GM21447 (cell line): ENCODE data around the gene NRN1.
"Not testable (repeated sequence)": the region's sequence is repeated elsewhere in the genome, so short reads cannot be mapped to it uniquely, and the experiment has no call there.

ENCODE experiments used
- ATAC-seq: cut with Tn5 transposase; IDR thresholded peaks from one replicate; pipeline ENCODE4 v1.9.1; 2021; ENCODE audit not compliant: unreplicated experiment

The NRN1 gene, protein sequence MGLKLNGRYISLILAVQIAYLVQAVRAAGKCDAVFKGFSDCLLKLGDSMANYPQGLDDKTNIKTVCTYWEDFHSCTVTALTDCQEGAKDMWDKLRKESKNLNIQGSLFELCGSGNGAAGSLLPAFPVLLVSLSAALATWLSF

GRCh38 chr6:6006428-6007365 is at the start of gene NRN1:
TSS of gene NRN1 (minus strand) at chr6:6006925. CDS start at chr6:6006749, 176 bp downstream.
- ATAC-seq: no peak

- no peak for ATAC-seq
Measured at GRCh38 chr6:6052216-6052615, 45.5 kb upstream of the NRN1 start.

- ATAC-seq: no peak
Measured at GRCh38 chr6:6046716-6047115, 40.0 kb upstream of the NRN1 start.

DNA sequence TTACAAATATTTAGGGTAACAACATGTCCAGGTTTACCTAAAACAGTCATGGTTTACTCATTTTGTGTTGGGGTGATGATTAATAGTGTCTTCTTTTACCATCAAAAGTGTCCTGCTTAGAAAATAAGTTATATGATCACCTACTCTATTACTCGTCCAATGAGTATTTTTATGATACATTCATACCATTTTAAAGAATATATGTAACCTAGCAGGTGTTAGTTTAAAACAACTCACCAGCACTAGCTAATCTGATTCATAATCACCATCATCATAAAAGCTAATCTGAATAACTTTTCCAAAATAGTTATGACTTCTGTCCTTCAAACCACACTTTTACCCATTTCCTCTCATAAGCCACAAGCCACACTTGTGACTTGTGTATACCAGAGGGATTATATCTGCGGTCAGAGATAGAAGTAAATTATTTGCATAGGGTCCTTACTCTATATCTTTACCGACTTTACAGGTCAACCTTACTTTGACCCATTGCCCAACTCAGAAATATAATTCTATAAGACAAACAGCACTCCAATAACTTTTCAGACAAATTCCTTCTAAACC is 33.3 kb upstream of the NRN1 start:
- ATAC-seq: no peak

DNA sequence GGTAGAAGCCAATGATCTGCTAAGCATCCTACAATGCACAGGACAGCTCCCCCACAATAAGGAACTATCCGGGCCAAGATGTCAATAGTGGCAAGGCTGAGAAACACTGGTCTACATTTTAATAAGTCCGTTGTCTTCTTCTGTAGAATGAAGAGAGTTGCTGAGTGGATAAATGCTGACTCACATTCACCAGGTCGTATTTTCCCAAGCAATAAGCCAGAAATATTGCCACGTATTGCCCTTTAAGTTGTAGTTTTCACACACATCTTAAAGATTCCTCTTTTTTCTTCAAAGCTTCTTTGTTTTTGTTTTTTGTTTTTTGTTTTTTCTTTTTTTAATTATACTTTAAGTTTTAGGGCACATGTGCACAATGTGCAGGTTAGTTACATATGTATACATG is 30.5 kb upstream of the NRN1 start:
- ATAC-seq: no peak

GRCh38 chr6:6033858-6034257 is 27.1 kb upstream of the NRN1 start:
- no peak for ATAC-seq

DNA sequence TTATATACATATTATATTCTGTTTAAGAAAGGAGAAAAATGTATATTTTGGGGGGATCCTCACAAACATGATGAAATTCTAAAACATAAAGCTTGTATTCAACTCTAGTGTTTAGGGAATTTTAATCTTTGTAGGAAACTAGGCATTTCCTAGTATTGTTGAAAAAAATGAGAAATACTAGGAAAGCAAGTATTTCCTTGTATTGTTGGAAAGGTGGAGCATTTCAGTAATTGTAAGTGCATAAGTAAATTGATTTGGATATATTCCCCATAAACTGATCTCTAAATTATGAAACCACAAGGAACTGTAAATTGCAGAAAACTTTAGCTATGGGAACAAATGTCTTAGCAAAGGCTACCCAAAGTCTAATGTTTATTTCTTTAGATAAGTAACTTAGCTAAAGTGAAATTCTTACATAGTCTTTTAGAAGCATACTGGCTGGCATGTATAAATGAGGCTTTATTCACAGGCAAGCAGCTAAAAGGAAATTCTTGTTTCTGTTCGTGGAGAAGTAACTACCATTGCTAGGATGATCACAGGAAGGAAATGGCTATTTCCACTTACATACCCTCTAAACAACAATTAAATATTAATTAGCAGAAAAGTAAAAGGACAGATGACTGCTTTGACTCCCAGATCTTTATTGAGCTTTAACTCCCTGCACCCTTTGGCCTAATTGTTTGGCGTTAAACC is 19.9 kb upstream of the NRN1 start:
- no peak for ATAC-seq

GRCh38 chr6:6025736-6026135 is 19.0 kb upstream of the NRN1 start:
- ATAC-seq: no peak

- no peak for ATAC-seq
Measured at GRCh38 chr6:6024220-6024619, 17.5 kb upstream of the NRN1 start.

GRCh38 chr6:6022841-6023240 is 16.1 kb upstream of the NRN1 start:
- ATAC-seq: not testable (repeated sequence)

DNA sequence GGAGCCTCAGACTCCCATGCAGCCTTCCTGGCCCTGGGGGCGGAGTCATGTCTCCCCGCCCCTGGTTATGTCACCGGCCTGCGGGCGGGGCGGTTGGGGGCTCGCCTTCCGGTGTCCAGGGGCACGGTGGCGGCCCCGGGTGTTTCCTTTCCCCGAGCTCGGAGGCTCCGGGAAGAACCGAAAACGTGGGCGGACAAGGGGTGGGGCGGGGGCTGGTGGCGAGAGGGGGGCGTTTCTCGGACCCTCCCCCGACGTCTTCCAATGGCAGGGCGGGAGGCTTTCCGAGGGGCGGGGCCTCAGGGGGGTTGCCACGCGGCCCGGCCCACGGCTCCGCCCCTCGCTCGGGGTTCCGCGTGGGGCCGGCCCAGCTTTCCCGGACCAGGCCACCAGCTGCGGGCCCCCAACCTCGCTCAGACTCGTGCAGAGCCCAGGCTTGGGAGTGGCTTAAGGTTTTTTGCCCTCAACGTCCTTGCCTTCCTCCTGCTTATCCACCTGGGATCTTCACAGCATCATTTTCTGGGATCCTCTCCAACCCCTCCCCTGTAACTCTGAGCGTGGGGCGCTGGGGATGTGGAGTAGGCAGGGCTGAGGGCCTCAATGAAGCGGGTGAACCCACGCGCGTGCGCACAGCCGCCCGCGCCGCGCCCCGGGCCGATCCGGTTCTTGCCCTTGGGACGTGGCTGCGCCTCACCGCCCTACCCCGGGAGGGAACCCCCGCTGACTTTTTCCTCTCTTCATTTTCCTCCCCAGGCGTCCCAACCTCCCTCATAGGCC is 2.1 kb upstream of the NRN1 start:
- peak; percentile 75 for ATAC-seq

- ATAC-seq: no peak
Measured at GRCh38 chr6:6008089-6008647, 1.4 kb upstream of the NRN1 start.

DNA sequence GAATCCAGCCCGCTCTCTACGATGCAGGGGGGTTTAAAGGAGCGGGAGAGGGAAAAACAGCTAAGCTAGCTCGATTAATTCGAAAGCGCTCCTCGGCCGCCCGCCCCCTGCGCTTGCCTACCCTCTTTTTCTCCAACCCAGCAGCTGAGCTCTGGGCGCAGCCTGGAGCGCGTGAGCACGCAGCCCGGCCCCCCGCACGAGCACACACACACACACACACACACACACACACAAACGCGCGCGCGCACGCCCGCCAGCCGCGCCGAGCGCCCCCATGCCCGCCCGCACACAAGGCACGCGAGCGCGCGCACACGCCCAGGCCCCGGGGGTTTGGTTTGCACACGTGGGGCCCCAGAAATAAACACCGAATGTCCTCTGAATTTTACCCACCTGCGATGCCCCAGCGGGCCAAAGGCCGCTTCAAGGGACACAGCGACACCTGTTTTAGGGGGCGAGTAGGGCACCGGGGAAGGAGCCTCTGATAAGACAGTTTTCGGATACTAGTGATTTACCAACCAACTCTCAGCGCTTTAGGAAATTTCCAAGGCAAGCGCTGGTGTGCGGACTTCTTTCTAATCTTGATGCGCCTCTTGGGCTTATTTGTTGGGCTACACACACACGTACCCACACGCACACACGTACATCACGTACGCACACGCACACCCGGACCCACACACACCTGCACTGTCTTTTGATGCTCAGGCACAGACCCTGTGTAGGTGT is 802 bp upstream of the NRN1 start:
- ATAC-seq: no peak

- ATAC-seq: no peak
Measured at GRCh38 chr6:6006006-6006427, 708 bp downstream of the NRN1 start.

DNA sequence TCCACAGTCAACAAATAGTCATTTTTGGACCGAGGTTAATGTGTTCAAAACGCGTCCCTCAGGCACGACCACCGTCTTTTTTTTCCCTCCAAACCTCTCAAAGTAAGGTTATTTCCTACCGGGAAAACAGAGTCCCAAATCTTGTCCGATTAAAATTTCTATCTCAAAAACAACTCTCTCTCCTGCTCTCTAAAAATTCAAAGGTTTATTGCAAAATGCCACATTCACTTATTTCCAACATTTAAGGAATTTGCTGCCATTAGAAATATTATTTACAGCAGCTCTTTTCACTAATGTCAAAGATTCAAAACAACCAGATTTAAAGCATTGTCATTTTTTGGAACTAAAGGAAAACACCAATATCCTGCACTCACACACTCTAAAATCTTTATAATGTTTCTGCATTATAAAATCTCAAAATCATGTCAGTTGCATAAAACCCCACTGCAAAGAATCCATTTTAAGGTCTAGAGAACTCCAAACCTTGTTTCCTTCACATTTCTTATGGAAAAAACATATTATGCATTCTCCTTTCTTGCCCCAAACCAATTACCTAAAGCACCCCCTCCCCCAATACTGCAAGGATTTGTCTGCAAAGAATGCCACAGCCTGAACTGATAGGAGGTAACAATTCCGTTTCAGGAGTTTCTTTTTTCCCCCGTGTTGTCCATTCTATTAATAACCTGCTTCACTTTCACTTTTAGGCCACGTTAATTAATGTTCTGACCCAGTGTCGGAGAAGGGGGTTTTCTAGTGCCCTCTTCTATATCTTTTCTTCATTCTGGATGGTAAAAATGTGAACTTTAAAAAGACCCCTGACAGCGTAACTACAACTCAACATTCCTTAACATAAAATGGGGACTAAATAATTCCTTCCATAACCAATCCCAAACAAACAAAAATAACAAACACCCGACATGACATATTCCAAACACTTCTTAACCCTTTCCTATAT is 1.4 kb downstream of the NRN1 start:
- ATAC-seq: no peak

- ATAC-seq: no peak
Measured at GRCh38 chr6:6004390-6004995, 2.2 kb downstream of the NRN1 start.

DNA sequence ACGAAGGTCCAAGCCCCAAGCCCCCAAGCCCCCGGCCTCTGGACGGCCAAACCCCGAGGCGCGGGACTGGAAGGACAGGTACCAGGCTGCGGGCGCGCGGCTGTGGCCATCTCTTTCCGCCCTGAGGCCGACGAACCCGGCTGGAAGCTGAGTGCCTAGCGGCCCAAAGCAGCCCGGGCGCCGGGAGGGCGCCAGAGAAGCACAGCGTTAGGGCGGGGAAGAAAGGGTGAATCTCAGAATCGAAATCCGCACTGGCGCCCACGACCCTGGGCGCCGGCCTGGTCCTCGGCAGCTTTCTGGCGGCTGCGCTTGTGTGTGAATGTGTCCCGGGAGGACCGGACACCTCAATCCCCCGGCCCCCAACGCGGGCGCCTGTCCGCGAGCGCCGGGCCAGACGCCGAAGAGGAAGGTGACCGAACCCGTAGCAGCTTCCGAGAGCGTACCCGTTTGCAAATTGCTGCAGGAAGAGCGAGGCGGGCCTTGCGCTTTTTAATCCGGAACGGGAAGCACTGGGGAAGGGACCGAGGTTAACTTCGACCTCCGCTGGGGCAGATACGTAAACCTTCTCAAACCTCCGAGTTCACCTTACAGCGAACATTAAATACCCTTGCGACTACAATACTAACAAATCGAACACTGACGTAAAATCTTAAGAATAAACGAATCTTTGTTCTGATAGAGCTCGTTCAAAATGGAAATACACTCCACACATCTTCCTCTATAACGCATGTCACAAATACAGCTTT is 2.9 kb downstream of the NRN1 start:
- ATAC-seq: no peak
